PC-3 (cell line): ENCODE measurements around the gene DRC1. TPM values are rescaled to one million over a fixed set of nuclear protein-coding genes. Genes with fewer than 3 reads are reported as not detected.

ENCODE experiments used
- ATAC-seq: fragments of 200-7000 bp; cut with Tn5 transposase; 2 replicates; pipeline ENCODE4 v1.9.1; 2020; ENCODE audit warnings: mild to moderate bottlenecking, moderate library complexity
- BruUV-seq: library from RNA; stranded (reverse); fragments of 400-500 nt; replicated peaks from 2 replicates; lab custom pipeline; 2021; lab: Mats Ljungman, UMichigan
- CTCF ChIA-PET: fragments of 300-600 bp; sonication (Branson Sonifier 250); formaldehyde crosslinking; loops from one replicate; lab custom pipeline; 2022; ENCODE audit warnings: antibody characterized with exemption; lab: Charles Lee
- POLR2A ChIA-PET: fragments of 300-600 bp; sonication (Branson Sonifier 250); formaldehyde crosslinking; loops from one replicate; lab custom pipeline; 2022; ENCODE audit warnings: antibody characterized with exemption; ENCODE audit not compliant: unreplicated experiment; lab: Charles Lee
- DNase-seq: peaks from one replicate; pipeline ENCODE4 v3.0.0-alpha.2; 2015
- H2AFZ ChIP-seq: fragments of 300-600 bp; sonication (generic); 2 replicates; pipeline ENCODE4 v1.6.0; 2016; ENCODE audit warnings: antibody characterized with exemption, low read length
- H3F3A ChIP-seq: fragments of 300-600 bp; sonication (generic); one replicate; pipeline ENCODE4 v1.6.0; 2017; ENCODE audit warnings: antibody characterized with exemption, low read length, control low read depth, mild to moderate bottlenecking; ENCODE audit not compliant: unreplicated experiment
- H3K27ac ChIP-seq: fragments of 300-600 bp; sonication (generic); 2 replicates; pipeline ENCODE4 v1.5.1; 2016; ENCODE audit warnings: mild to moderate bottlenecking, low read length
- H3K27me3 ChIP-seq: fragments of 300-600 bp; sonication (generic); 2 replicates; pipeline ENCODE4 v1.6.1; 2016; ENCODE audit warnings: low read length, mixed read lengths
- H3K36me3 ChIP-seq: fragments of 300-600 bp; sonication (generic); 2 replicates; pipeline ENCODE4 v1.6.1; 2016; ENCODE audit warnings: low read depth, mixed run types, low read length, mixed read lengths
- H3K4me1 ChIP-seq: fragments of 300-600 bp; sonication (generic); 2 replicates; pipeline ENCODE4 v1.5.1; 2016; ENCODE audit warnings: low read length; ENCODE audit not compliant: insufficient read depth
- H3K4me2 ChIP-seq: fragments of 300-600 bp; sonication (generic); 2 replicates; pipeline ENCODE4 v1.6.0; 2016; ENCODE audit warnings: low read length
- H3K4me3 ChIP-seq: fragments of 300-600 bp; sonication (generic); 2 replicates; pipeline ENCODE4 v1.5.1; 2016; ENCODE audit warnings: mild to moderate bottlenecking, low read length, mixed read lengths
- H3K79me2 ChIP-seq: fragments of 300-600 bp; sonication (generic); 2 replicates; pipeline ENCODE4 v1.6.1; 2017; ENCODE audit warnings: low read length, mixed read lengths
- H3K9ac ChIP-seq: fragments of 300-600 bp; sonication (generic); 2 replicates; pipeline ENCODE4 v1.6.0; 2016; ENCODE audit warnings: mild to moderate bottlenecking, low read length
- H3K9me2 ChIP-seq: fragments of 300-600 bp; sonication (generic); replicated peaks from 2 replicates; pipeline ENCODE4 v1.6.1; 2016; ENCODE audit warnings: mixed run types, low read length, mixed read lengths
- H3K9me3 ChIP-seq: fragments of 300-600 bp; sonication (generic); 2 replicates; pipeline ENCODE4 v1.6.1; 2016; ENCODE audit warnings: low read length, mixed read lengths
- H4K20me1 ChIP-seq: fragments of 300-600 bp; sonication (generic); 2 replicates; pipeline ENCODE4 v1.6.1; 2016; ENCODE audit warnings: low read length, mixed read lengths
- EZH2 ChIP-seq: fragments of 300-600 bp; sonication (generic); IDR thresholded peaks from one replicate; pipeline ENCODE4 v1.6.1; 2017; ENCODE audit warnings: antibody characterized with exemption, mild to moderate bottlenecking, low read length; ENCODE audit not compliant: unreplicated experiment
- EZH2phosphoT487 ChIP-seq: fragments of 300-600 bp; sonication (generic); IDR thresholded peaks from 2 replicates; pipeline ENCODE4 v1.6.1; 2018; ENCODE audit warnings: mild to moderate bottlenecking, antibody characterized with exemption, low read length, borderline replicate concordance
- intact Hi-C: fragments of 100-400 bp; cut with micrococcal nuclease; formaldehyde crosslinking; loops from 2 replicates; pipeline ENCODE4 v1.9.0; 2023
- total RNA-seq: library from RNA; depleted of rRNA; stranded (reverse); fragments of >200 nt; gene quantifications from 2 replicates; pipeline ENCODE4 v1.2.3, GENCODE V29; 2014
- TF ChIP-seq, protein P1 (sequence below): fragments of 300-600 bp; sonication (generic); conservative IDR thresholded peaks from 2 replicates; pipeline ENCODE4 v1.5.1; 2017; ENCODE audit warnings: antibody characterized with exemption, low read depth, mild to moderate bottlenecking, low read length

The DRC1 gene
- total RNA-seq, 1 experiment from 2014 or later, result not detected

GRCh38 chr2:26396734-26397298 lies 4.9 kb upstream of the DRC1 start:
- H3F3A ChIP-seq, result no peaks in the 10 kb centered on the region
- no peaks in the 10 kb centered on the region for H3K9me2 ChIP-seq
- ChIA-PET CTCF (no interaction called here), POLR2A (no interaction called here)
- H2AFZ ChIP-seq, result no peak overlapping the region
- no TSS peak for BruUV-seq
- H3K36me3 ChIP-seq, result no peaks in the 10 kb centered on the region
- H4K20me1 ChIP-seq, result no peaks in the 10 kb centered on the region
- H3K9me3 ChIP-seq, result no peaks in the 10 kb centered on the region
- TF ChIP-seq EZH2, result no peak
- DNase-seq (no peak), ATAC-seq (no peak)
- intact Hi-C loops, result no loop called here
- no peak overlapping the region for H3K4me2 ChIP-seq
- no peak overlapping the region for H3K27ac ChIP-seq
- H3K4me1 ChIP-seq, result no peaks in the 10 kb centered on the region
- no peaks in the 10 kb centered on the region for H3K79me2 ChIP-seq
- H3K27me3 ChIP-seq, result no peaks in the 10 kb centered on the region
- no peak overlapping the region for H3K9ac ChIP-seq
- no peak overlapping the region for H3K4me3 ChIP-seq

GRCh38 chr2:26399771-26400376 lies 1.8 kb upstream of the DRC1 start:
- H2AFZ ChIP-seq, result no peak overlapping the region
- CTCF ChIA-PET, result no interaction called here

GRCh38 chr2:26400723-26401122 lies 997 bp upstream of the DRC1 start:
- Histone ChIP-seq H2AFZ (no peak overlapping the region), H3K9me2 (no peaks in the 10 kb centered on the region), H3K9ac (no peak overlapping the region), H3K27me3 (no peaks in the 10 kb centered on the region), H3K9me3 (no peaks in the 10 kb centered on the region), H4K20me1 (no peaks in the 10 kb centered on the region), H3F3A (no peaks in the 10 kb centered on the region), H3K4me3 (no peak overlapping the region), H3K36me3 (no peaks in the 10 kb centered on the region), H3K79me2 (no peaks in the 10 kb centered on the region), H3K27ac (no peak overlapping the region), H3K4me2 (no peak overlapping the region), H3K4me1 (no peaks in the 10 kb centered on the region)
- ChIA-PET CTCF (no interaction called here), POLR2A (no interaction called here)
- ATAC-seq, result no peak
- TF ChIP-seq, protein P1, sequence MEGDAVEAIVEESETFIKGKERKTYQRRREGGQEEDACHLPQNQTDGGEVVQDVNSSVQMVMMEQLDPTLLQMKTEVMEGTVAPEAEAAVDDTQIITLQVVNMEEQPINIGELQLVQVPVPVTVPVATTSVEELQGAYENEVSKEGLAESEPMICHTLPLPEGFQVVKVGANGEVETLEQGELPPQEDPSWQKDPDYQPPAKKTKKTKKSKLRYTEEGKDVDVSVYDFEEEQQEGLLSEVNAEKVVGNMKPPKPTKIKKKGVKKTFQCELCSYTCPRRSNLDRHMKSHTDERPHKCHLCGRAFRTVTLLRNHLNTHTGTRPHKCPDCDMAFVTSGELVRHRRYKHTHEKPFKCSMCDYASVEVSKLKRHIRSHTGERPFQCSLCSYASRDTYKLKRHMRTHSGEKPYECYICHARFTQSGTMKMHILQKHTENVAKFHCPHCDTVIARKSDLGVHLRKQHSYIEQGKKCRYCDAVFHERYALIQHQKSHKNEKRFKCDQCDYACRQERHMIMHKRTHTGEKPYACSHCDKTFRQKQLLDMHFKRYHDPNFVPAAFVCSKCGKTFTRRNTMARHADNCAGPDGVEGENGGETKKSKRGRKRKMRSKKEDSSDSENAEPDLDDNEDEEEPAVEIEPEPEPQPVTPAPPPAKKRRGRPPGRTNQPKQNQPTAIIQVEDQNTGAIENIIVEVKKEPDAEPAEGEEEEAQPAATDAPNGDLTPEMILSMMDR, result no peak
- BruUV-seq, result no TSS peak
- intact Hi-C loops, result no loop called here
- no peak for DNase-seq

More at GRCh38 chr2:26399771-26400376, 1.8 kb upstream of the DRC1 start:
- Histone ChIP-seq H3K27me3 (no peaks in the 10 kb centered on the region), H3K4me3 (no peak overlapping the region), H3K4me1 (no peaks in the 10 kb centered on the region), H3K79me2 (no peaks in the 10 kb centered on the region), H3K9me3 (no peaks in the 10 kb centered on the region), H4K20me1 (no peaks in the 10 kb centered on the region), H3K4me2 (no peak overlapping the region), H3K9ac (no peak overlapping the region), H3K36me3 (no peaks in the 10 kb centered on the region), H3K27ac (no peak overlapping the region), H3F3A (no peaks in the 10 kb centered on the region), H3K9me2 (no peaks in the 10 kb centered on the region)
- DNase-seq (no peak), ATAC-seq (no peak)
- POLR2A ChIA-PET, result no interaction called here
- TF ChIP-seq EZH2phosphoT487, result no peak
- no peak for TF ChIP-seq EZH2
- TF ChIP-seq, protein P1, result no peak
- no TSS peak for BruUV-seq
- intact Hi-C loops, result no loop called here
